OCI-LY3 (cell line): ENCODE data around the gene CPNE4.

Experiments used
- CTCF ChIP-seq: fragments of 200-600, 300-600 bp; sonication (generic); IDR thresholded peaks from 2 replicates; pipeline ENCODE4 v1.5.1; 2014; ENCODE audit warnings: antibody characterized with exemption, low read length, low read depth
- EZH2phosphoT487 ChIP-seq: fragments of 200-600 bp; shearing (Covaris generic); IDR thresholded peaks from 2 replicates; pipeline ENCODE4 v1.6.1; 2018; ENCODE audit warnings: antibody characterized with exemption, mixed run types, low read depth

- TF ChIP-seq CTCF (no peak), EZH2phosphoT487 (no peak)
These were observed 426.1 kb downstream of the CPNE4 start for GRCh38 chr3:131608741-131609140.
